ENCODE data around the gene CLCN3.
A peak's percentile ranks its signal among the peaks of the same experiment; 100 is the strongest.

- TF ChIP-seq CTCF (conservative IDR thresholded peaks at IDR 0.05; ENCODE audit: low read depth, low read length) (no peak), CEBPB (IDR thresholded peaks at IDR 0.05; ENCODE audit: low read depth, low read length) (0 out of 2 replicates have a peak, but pooled peaks have one; percentile 2), RCOR1 (IDR thresholded peaks at IDR 0.05; ENCODE audit: insufficient replicate concordance, low read length) (no peak), FOS (IDR thresholded peaks at IDR 0.05; ENCODE audit: low read depth, low read length) (no peak), RAD21 (IDR thresholded peaks at IDR 0.05; ENCODE audit: low read length) (no peak), POLR2A (IDR thresholded peaks at IDR 0.05; ENCODE audit: low read depth, low read length) (no peak), MXI1 (IDR thresholded peaks at IDR 0.05; ENCODE audit: borderline replicate concordance, low read depth, low read length) (no peak), USF2 (IDR thresholded peaks at IDR 0.05; ENCODE audit: low read depth, low read length) (no peak), MAFK (IDR thresholded peaks at IDR 0.05; ENCODE audit: low read depth, low read length) (no peak), SMC3 (IDR thresholded peaks at IDR 0.05; ENCODE audit: low read depth, low read length) (no peak), CHD1 (IDR thresholded peaks at IDR 0.05; ENCODE audit: low read depth, low read length) (no peak), MAZ (IDR thresholded peaks at IDR 0.05; ENCODE audit: borderline replicate concordance, low read depth, low read length) (no peak), NFE2L2 (IDR thresholded peaks at IDR 0.05; ENCODE audit: low read depth, low read length) (no peak), ELK1 (IDR thresholded peaks at IDR 0.05; ENCODE audit: borderline replicate concordance, low read depth, low read length) (no peak)
These were observed 69.3 kb downstream of the CLCN3 start for GRCh38 chr4:169689681-169690080.
